ENCODE data around the gene SLC38A11. TPM values are rescaled to one million over a fixed set of nuclear protein-coding genes. Genes with fewer than 3 reads are reported as not detected.

SLC38A11 gene
- polyA plus RNA-seq, 3 donors, result 0.07 TPM; not detected in 2

DNA sequence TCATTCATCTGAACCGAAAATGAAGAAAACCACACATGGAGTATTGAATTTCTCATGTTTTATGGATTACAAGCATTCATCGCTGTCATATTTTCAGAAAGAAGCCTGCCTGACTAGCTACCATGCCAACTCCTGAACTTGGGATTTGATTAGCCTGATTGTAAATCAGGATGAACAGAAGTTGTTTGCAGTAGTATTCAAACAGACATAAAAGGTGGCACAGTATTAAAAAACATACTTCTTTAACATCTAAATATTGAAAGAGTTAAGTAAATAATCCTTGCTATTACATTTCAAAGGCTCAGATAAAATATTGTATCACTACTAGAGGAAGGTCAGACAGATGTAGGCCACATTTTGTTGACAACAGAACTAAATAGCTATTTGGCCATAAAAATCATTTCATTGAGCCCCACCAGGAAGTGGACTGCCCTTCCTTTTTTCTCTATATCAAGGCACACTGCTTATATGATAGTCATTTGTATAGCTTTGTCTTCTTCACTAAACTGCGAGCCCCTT, 21.6 kb downstream of the SLC38A11 start:
- no peaks in the 10 kb centered on the region for H3K27me3 ChIP-seq (ENCODE audit: control insufficient read depth in 2 of 2, insufficient read depth in 2 of 2, low read length in 2 of 2)
- Mint-ChIP-seq H3K36me3 (no peaks in the 10 kb centered on the region), H3K9me3 (peaks cover 3 to 13% (median 3%) of the 10 kb centered on the region in 7 donors), H3K27ac (no peak overlapping the region), H3K4me3 (no peak overlapping the region), H3K27me3 (ENCODE audit: low read depth in 3 of 3) (no peaks in the 10 kb centered on the region), H3K4me1 (peaks cover 9% of the 10 kb centered on the region)
- no peak for DNase-seq
- intact Hi-C loops (cut with micrococcal nuclease), result no loop called here
- no peaks in the 10 kb centered on the region for H4K20me1 ChIP-seq (ENCODE audit: insufficient read depth, low read length)
- no peak overlapping the region for H3K9ac ChIP-seq (ENCODE audit: insufficient read depth, low read length, poor library complexity, severe bottlenecking)
- TF ChIP-seq, protein P1, sequence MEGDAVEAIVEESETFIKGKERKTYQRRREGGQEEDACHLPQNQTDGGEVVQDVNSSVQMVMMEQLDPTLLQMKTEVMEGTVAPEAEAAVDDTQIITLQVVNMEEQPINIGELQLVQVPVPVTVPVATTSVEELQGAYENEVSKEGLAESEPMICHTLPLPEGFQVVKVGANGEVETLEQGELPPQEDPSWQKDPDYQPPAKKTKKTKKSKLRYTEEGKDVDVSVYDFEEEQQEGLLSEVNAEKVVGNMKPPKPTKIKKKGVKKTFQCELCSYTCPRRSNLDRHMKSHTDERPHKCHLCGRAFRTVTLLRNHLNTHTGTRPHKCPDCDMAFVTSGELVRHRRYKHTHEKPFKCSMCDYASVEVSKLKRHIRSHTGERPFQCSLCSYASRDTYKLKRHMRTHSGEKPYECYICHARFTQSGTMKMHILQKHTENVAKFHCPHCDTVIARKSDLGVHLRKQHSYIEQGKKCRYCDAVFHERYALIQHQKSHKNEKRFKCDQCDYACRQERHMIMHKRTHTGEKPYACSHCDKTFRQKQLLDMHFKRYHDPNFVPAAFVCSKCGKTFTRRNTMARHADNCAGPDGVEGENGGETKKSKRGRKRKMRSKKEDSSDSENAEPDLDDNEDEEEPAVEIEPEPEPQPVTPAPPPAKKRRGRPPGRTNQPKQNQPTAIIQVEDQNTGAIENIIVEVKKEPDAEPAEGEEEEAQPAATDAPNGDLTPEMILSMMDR (IDR thresholded peaks at IDR 0.05), result no peak
- H3K9me3 ChIP-seq (replicated peaks in 1 of 2; ENCODE audit: control insufficient read depth in 1 of 2, insufficient read depth in 1 of 2, low read length in 2 of 2), result no peaks in the 10 kb centered on the region
- WGBS (ENCODE audit: insufficient coverage), result no CpG with 5 or more reads among the region's 3 CpGs
- H2AFZ ChIP-seq (ENCODE audit: insufficient read depth, low read depth, low read length, poor library complexity, severe bottlenecking), result no peak overlapping the region
- H3K36me3 ChIP-seq (replicated peaks in 1 of 2; ENCODE audit: control insufficient read depth in 1 of 2, insufficient read depth in 2 of 2, low read length in 2 of 2), result no peaks in the 10 kb centered on the region
- peaks cover 5 to 8% of the 10 kb centered on the region in 2 donors for H3K4me1 ChIP-seq (ENCODE audit: control insufficient read depth in 1 of 2, insufficient read depth in 2 of 2, low read length in 2 of 2)
- H3K79me2 ChIP-seq (ENCODE audit: insufficient read depth, low read length), result no peaks in the 10 kb centered on the region
- H3K4me3 ChIP-seq (replicated peaks in 1 of 3; ENCODE audit: low read depth in 2 of 3, low read length in 3 of 3), result no peak overlapping the region
- no peak overlapping the region for H3K27ac ChIP-seq (ENCODE audit: low read depth in 1 of 2, low read length in 2 of 2)
- H3K4me2 ChIP-seq (replicated peaks; ENCODE audit: extremely low read depth, low read length, poor library complexity, severe bottlenecking), result no peak overlapping the region

DNA sequence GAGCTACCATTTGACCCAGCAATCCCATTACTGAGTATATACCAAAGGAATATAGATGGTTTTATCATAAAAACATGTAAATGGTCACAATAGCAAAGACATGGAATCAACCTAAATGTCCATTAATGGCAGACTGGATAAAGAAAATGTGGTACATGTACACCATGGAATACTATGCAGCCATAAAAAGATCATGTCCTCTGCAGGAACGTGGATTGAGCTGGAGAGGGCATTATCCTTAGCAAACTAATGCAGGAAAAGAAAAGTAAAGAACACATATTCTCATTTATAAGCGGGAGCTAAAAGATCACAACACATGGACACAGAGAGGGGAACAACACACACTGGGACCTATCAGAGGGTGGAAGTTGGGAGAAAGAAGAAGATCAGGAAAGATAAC, 22.9 kb downstream of the SLC38A11 start:
- H3K9me3 Mint-ChIP-seq, result peaks cover 3 to 13% (median 3%) of the 10 kb centered on the region in 7 donors
- 100% methylated on average over 1 of the region's 2 CpGs for WGBS (ENCODE audit: insufficient coverage)
- TF ChIP-seq, protein P1 (IDR thresholded peaks at IDR 0.05), result no peak
- peak overlapping the region in 1 of 7 donors; percentile 21 for H3K27ac Mint-ChIP-seq
- Histone ChIP-seq H4K20me1 (ENCODE audit: insufficient read depth, low read length) (no peaks in the 10 kb centered on the region), H3K79me2 (ENCODE audit: insufficient read depth, low read length) (no peaks in the 10 kb centered on the region), H3K27me3 (ENCODE audit: control insufficient read depth in 2 of 2, insufficient read depth in 2 of 2, low read length in 2 of 2) (no peaks in the 10 kb centered on the region), H3K36me3 (replicated peaks in 1 of 2; ENCODE audit: control insufficient read depth in 1 of 2, insufficient read depth in 2 of 2, low read length in 2 of 2) (no peaks in the 10 kb centered on the region), H3K4me1 (ENCODE audit: control insufficient read depth in 1 of 2, insufficient read depth in 2 of 2, low read length in 2 of 2) (peaks cover 5 to 8% of the 10 kb centered on the region in 2 donors), H3K9me3 (replicated peaks in 1 of 2; ENCODE audit: control insufficient read depth in 1 of 2, insufficient read depth in 1 of 2, low read length in 2 of 2) (no peaks in the 10 kb centered on the region), H3K27ac (ENCODE audit: low read depth in 1 of 2, low read length in 2 of 2) (no peak overlapping the region), H2AFZ (ENCODE audit: insufficient read depth, low read depth, low read length, poor library complexity, severe bottlenecking) (no peak overlapping the region), H3K9ac (ENCODE audit: insufficient read depth, low read length, poor library complexity, severe bottlenecking) (no peak overlapping the region), H3K4me3 (replicated peaks in 1 of 3; ENCODE audit: low read depth in 2 of 3, low read length in 3 of 3) (no peak overlapping the region), H3K4me2 (replicated peaks; ENCODE audit: extremely low read depth, low read length, poor library complexity, severe bottlenecking) (no peak overlapping the region)
- no peaks in the 10 kb centered on the region for H3K36me3 Mint-ChIP-seq
- peaks cover 7% of the 10 kb centered on the region for H3K4me1 Mint-ChIP-seq
- DNase-seq, result no peak
- intact Hi-C loops (cut with micrococcal nuclease), result no loop called here
- no peak overlapping the region for H3K4me3 Mint-ChIP-seq
- no peaks in the 10 kb centered on the region for H3K27me3 Mint-ChIP-seq (ENCODE audit: low read depth in 3 of 3)
